Measurements from ENCODE around the gene RARRES2.

DNA sequence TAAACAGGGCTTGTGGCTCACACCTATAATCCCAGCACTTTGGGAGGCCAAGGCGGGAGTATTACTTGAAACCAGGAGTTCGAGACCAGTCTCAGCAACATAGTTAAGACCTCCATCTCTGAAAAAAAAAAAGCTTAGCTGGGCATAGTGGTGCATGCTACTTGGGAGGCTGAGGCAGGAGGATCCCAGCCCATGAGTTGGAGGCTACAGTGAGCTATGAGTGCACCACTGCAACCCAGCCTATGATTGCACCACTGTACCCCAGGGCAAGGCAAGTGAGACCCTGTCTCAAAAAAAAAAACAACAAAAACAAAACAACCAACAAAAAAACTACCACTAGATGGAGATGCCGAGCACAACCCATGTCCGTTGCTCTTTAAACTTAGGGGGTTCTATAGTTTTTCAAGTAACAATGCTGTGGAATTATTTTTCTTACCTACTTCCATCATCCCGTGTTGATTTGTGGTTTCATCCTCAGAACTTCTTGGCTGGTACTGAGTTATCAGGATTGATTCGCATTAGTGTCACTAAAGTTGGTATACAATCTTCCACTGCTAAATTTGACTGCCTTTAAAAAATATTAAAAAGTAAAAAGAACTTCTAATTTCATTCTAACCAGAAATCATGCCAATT is 15.0 kb upstream of the RARRES2 start:
- TF ChIP-seq, protein P1, sequence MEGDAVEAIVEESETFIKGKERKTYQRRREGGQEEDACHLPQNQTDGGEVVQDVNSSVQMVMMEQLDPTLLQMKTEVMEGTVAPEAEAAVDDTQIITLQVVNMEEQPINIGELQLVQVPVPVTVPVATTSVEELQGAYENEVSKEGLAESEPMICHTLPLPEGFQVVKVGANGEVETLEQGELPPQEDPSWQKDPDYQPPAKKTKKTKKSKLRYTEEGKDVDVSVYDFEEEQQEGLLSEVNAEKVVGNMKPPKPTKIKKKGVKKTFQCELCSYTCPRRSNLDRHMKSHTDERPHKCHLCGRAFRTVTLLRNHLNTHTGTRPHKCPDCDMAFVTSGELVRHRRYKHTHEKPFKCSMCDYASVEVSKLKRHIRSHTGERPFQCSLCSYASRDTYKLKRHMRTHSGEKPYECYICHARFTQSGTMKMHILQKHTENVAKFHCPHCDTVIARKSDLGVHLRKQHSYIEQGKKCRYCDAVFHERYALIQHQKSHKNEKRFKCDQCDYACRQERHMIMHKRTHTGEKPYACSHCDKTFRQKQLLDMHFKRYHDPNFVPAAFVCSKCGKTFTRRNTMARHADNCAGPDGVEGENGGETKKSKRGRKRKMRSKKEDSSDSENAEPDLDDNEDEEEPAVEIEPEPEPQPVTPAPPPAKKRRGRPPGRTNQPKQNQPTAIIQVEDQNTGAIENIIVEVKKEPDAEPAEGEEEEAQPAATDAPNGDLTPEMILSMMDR (IDR thresholded peaks at IDR 0.05; ENCODE audit: insufficient read depth, low read length, poor library complexity, severe bottlenecking) = peak; percentile 71
- TF ChIP-seq EZH2phosphoT487 (conservative IDR thresholded peaks at IDR 0.05; ENCODE audit: low read length) = no peak

Measured in SU-DHL-6 (cell line).